K562 (cell line): ENCODE measurements around the gene BZW1. TPM values are rescaled to one million over a fixed set of nuclear protein-coding genes. Genes with fewer than 3 reads are reported as not detected.
A peak's percentile ranks its signal among the peaks of the same experiment; 100 is the strongest.

ENCODE experiments used
- BRF1 ChIP-seq: IDR thresholded peaks from 3 replicates; pipeline ENCODE4 v1.6.1; 2011; ENCODE audit warnings: borderline replicate concordance, mild to moderate bottlenecking; ENCODE audit not compliant: insufficient read length; ENCODE audit errors: extremely low read depth
- CBX2 ChIP-seq: fragments of 200-600 bp; sonication (generic); IDR thresholded peaks from one replicate; pipeline ENCODE4 v1.6.1; 2012; ENCODE audit warnings: mild to moderate bottlenecking, low read length, inconsistent platforms; ENCODE audit not compliant: insufficient read depth, poor library complexity, severe bottlenecking
- CTCFL ChIP-seq: IDR thresholded peaks from 2 replicates; pipeline ENCODE4 v1.6.1; 2011; ENCODE audit warnings: borderline replicate concordance, low read depth, mild to moderate bottlenecking, moderate library complexity, low read length; ENCODE audit not compliant: insufficient read depth, poor library complexity, severe bottlenecking
- ETS2 ChIP-seq: IDR thresholded peaks from 2 replicates; pipeline ENCODE4 v1.6.1; 2016; ENCODE audit warnings: borderline replicate concordance, missing genetic modification characterization, mild to moderate bottlenecking, moderate library complexity, missing compliant biosample characterization; ENCODE audit not compliant: poor library complexity, severe bottlenecking
- GATAD2A ChIP-seq: fragments of 450-650 bp; IDR thresholded peaks from 2 replicates; pipeline ENCODE4 v1.6.1; 2017
- HMGN3 ChIP-seq: IDR thresholded peaks from 2 replicates; pipeline ENCODE4 v1.6.1; 2011; ENCODE audit warnings: borderline replicate concordance, low read depth, mild to moderate bottlenecking, mixed read lengths, low read length; ENCODE audit not compliant: insufficient read length; ENCODE audit errors: extremely low read depth
- L3MBTL2 ChIP-seq: fragments of 450-650 bp; IDR thresholded peaks from 2 replicates; pipeline ENCODE4 v1.6.1; 2016; ENCODE audit warnings: mild to moderate bottlenecking, moderate library complexity
- NR2F6 ChIP-seq: fragments of 450-650 bp; formaldehyde crosslinking; IDR thresholded peaks from 2 replicates; pipeline ENCODE4 v1.4.0; 2020; ENCODE audit warnings: mild to moderate bottlenecking
- PCBP2 ChIP-seq: fragments of 200-400 bp; formaldehyde crosslinking; IDR thresholded peaks from 2 replicates; pipeline ENCODE4 v1.6.1; 2018; ENCODE audit warnings: low read length, low read depth, mild to moderate bottlenecking, moderate library complexity; ENCODE audit not compliant: poor library complexity, severe bottlenecking
- RBM25 ChIP-seq: fragments of 200-400 bp; formaldehyde crosslinking; IDR thresholded peaks from 2 replicates; pipeline ENCODE4 v1.6.1; 2018; ENCODE audit warnings: low read length, low read depth, moderate library complexity; ENCODE audit not compliant: severe bottlenecking
- SMC3 ChIP-seq: conservative IDR thresholded peaks from 2 replicates; pipeline ENCODE4 v1.6.1; 2011; ENCODE audit warnings: low read depth, low read length, improper control_type of control experiment; ENCODE audit not compliant: insufficient read depth
- SREBF1 ChIP-seq: fragments of 150-350 bp; IDR thresholded peaks from 2 replicates; pipeline ENCODE4 v1.6.1; 2014; ENCODE audit warnings: antibody characterized with exemption, low read depth, low read length, borderline replicate concordance
- STAG1 ChIP-seq: sonication (generic); formaldehyde crosslinking; IDR thresholded peaks from 2 replicates; pipeline ENCODE4 v1.5.0; 2020; ENCODE audit warnings: missing genetic modification reagents, borderline replicate concordance
- STAT6 ChIP-seq: sonication (generic); formaldehyde crosslinking; IDR thresholded peaks from 2 replicates; pipeline ENCODE4 v1.8.1; 2023; ENCODE audit warnings: mild to moderate bottlenecking, missing genetic modification reagents
- TCF3 ChIP-seq: sonication (generic); formaldehyde crosslinking; IDR thresholded peaks from 2 replicates; pipeline ENCODE4 v1.4.0; 2020; ENCODE audit warnings: mild to moderate bottlenecking, missing genetic modification reagents
- ZBED1 ChIP-seq: IDR thresholded peaks from 2 replicates; pipeline ENCODE4 v1.6.1; 2014
- ZBTB17 ChIP-seq: fragments of 450-650 bp; formaldehyde crosslinking; IDR thresholded peaks from 2 replicates; pipeline ENCODE4 v1.4.0; 2020; ENCODE audit warnings: mild to moderate bottlenecking
- ZEB2 ChIP-seq: fragments of 450-650 bp; IDR thresholded peaks from 2 replicates; pipeline ENCODE4 v1.6.1; 2016
- ZNF140 ChIP-seq: fragments of 250-450 bp; sonication (Bioruptor Pico); IDR thresholded peaks from 2 replicates; pipeline ENCODE4 v1.8.0; 2021; ENCODE audit warnings: moderate library complexity, mild to moderate bottlenecking, inconsistent platforms
- ZNF184 ChIP-seq: sonication (generic); formaldehyde crosslinking; IDR thresholded peaks from 2 replicates; pipeline ENCODE4 v1.5.0; 2020; ENCODE audit warnings: missing genetic modification reagents
- ZNF311 ChIP-seq: fragments of 250-450 bp; sonication (Bioruptor Pico); IDR thresholded peaks from 2 replicates; pipeline ENCODE4 v1.4.0; 2020; ENCODE audit warnings: mild to moderate bottlenecking, moderate library complexity
- ZNF316 ChIP-seq: fragments of 450-650 bp; IDR thresholded peaks from 2 replicates; pipeline ENCODE4 v1.6.1; 2016
- ZNF408 ChIP-seq: fragments of 250-450 bp; sonication (Bioruptor Pico); IDR thresholded peaks from 2 replicates; pipeline ENCODE4 v1.4.0; 2020; ENCODE audit warnings: low read depth, mild to moderate bottlenecking, moderate library complexity
- ZNF41 ChIP-seq: fragments of 250-450 bp; sonication (Bioruptor Pico); conservative IDR thresholded peaks from 2 replicates; pipeline ENCODE4 v1.4.0; 2020; ENCODE audit warnings: mild to moderate bottlenecking
- ZNF551 ChIP-seq: fragments of 250-450 bp; sonication (Bioruptor Pico); IDR thresholded peaks from 2 replicates; pipeline ENCODE4 v1.5.0; 2021; ENCODE audit warnings: mild to moderate bottlenecking, moderate library complexity
- polyA plus RNA-seq, 8 experiments: library from polyadenylated mRNA; depleted of rRNA in 4 of 8; stranded (reverse) in 5 of 8; unstranded in 3 of 8; fragments of >200 nt; fragmentation: Nextera tagmentation in 2 of 8; fragmentation: Illumina TruSeq in 1 of 8; extraction: Ambion mirVana in 2 of 8; extraction: Trizol in 1 of 8; gene quantifications; 2 replicates each; pipeline versions ENCODE4 v1.2.1 to v1.2.3, GENCODE V29; 2011 to 2014; ENCODE audit warnings: inconsistent platforms in 1 of 8, missing spikeins in 1 of 8
- total RNA-seq, 7 experiments: library from RNA; depleted of rRNA in 6 of 7; stranded (reverse); fragments of >200 nt in 6 of 7; fragmentation: Illumina TruSeq in 2 of 7; extraction: Trizol in 2 of 7; gene quantifications; 2 replicates each; pipeline versions ENCODE4 v1.2.1 to v1.2.3, GENCODE V29; 2011 to 2021; ENCODE audit warnings: low replicate concordance in 1 of 7

The BZW1 gene
- total and polyA plus RNA-seq, 9 of the 15 experiments (the other 6 are each of a cell fraction or from before 2014, with no cell fraction given) = 110 to 244 (median 198) TPM

GRCh38 chr2:200812122-200813022 is 662 bp downstream of the BZW1 start (continued):
- TF ChIP-seq STAT6 (CRISPR knock-in tag) (no peak), BRF1 (no peak), TCF3 (CRISPR knock-in tag) (no peak), ZBED1 (no peak), ZNF408 (CRISPR knock-in tag) (no peak), CTCFL (peak; percentile 52), ZNF184 (CRISPR knock-in tag) (no peak), ZNF316 (no peak), ZEB2 (no peak), ZNF41 (CRISPR knock-in tag) (no peak), CBX2 (no peak), PCBP2 (no peak), L3MBTL2 (0 out of 2 replicates have a peak, but pooled peaks have one; percentile 14), ETS2 (tag) (no peak), ZBTB17 (CRISPR knock-in tag) (no peak), ZNF551 (CRISPR knock-in tag) (no peak), HMGN3 (peak; percentile 42), NR2F6 (no peak), ZNF311 (CRISPR knock-in tag) (no peak), ZNF140 (no peak), SREBF1 (peak; percentile 77; the same call in 1 of the 2 replicates), GATAD2A (no peak), RBM25 (peak; percentile 3), SMC3 (0 out of 2 replicates have a peak, but pooled peaks have one; percentile 37), STAG1 (0 out of 2 replicates have a peak, but pooled peaks have one; percentile 22)
